Measurements from ENCODE around the gene TMIGD3. TPM values are rescaled to one million over a fixed set of nuclear protein-coding genes. Genes with fewer than 3 reads are reported as not detected.

TMIGD3 gene
- total RNA-seq, 1 experiment from 2014 or later, result not detected

GRCh38 chr1:111496398-111496797 lies 7.0 kb downstream of the TMIGD3 start:
- no peak for DNase-seq
- Histone ChIP-seq H3K4me1 (no peaks in the 10 kb centered on the region), H3K4me3 (no peak overlapping the region), H3K27me3 (peaks cover 3% of the 10 kb centered on the region; the same call in 1 of the 2 replicates), H3K27ac (no peak overlapping the region), H3K36me3 (no peaks in the 10 kb centered on the region), H3K9me3 (replicated peaks) (no peaks in the 10 kb centered on the region)

GRCh38 chr1:111491070-111491469 lies 12.4 kb downstream of the TMIGD3 start:
- no peak for DNase-seq
- Histone ChIP-seq H3K27me3 (peaks cover 7% of the 10 kb centered on the region; the same call in 1 of the 2 replicates), H3K4me1 (no peaks in the 10 kb centered on the region), H3K27ac (no peak overlapping the region), H3K36me3 (no peaks in the 10 kb centered on the region), H3K9me3 (replicated peaks) (no peaks in the 10 kb centered on the region), H3K4me3 (no peak overlapping the region)

- no peak for DNase-seq
- no peaks in the 10 kb centered on the region for H3K9me3 ChIP-seq (replicated peaks)
- no peaks in the 10 kb centered on the region for H3K36me3 ChIP-seq
These were observed 13.2 kb downstream of the TMIGD3 start for GRCh38 chr1:111490220-111490619.

GRCh38 chr1:111489604-111490003 lies 13.8 kb downstream of the TMIGD3 start:
- Histone ChIP-seq H3K36me3 (no peaks in the 10 kb centered on the region), H3K4me1 (no peaks in the 10 kb centered on the region), H3K4me3 (no peak overlapping the region), H3K27me3 (peaks cover 7% of the 10 kb centered on the region; the same call in 1 of the 2 replicates), H3K9me3 (replicated peaks) (no peaks in the 10 kb centered on the region), H3K27ac (no peak overlapping the region)
- no peak for DNase-seq

More at GRCh38 chr1:111490220-111490619, 13.2 kb downstream of the TMIGD3 start:
- H3K4me3 ChIP-seq, result no peak overlapping the region
- no peak overlapping the region for H3K27ac ChIP-seq
- H3K27me3 ChIP-seq, result peaks cover 7% of the 10 kb centered on the region; the same call in 1 of the 2 replicates
- no peaks in the 10 kb centered on the region for H3K4me1 ChIP-seq

- H3K27me3 ChIP-seq, result peaks cover 3% of the 10 kb centered on the region; the same call in 1 of the 2 replicates
- DNase-seq, result no peak
- no peak overlapping the region for H3K4me3 ChIP-seq
- H3K9me3 ChIP-seq (replicated peaks), result no peaks in the 10 kb centered on the region
- no peaks in the 10 kb centered on the region for H3K4me1 ChIP-seq
- H3K36me3 ChIP-seq, result no peaks in the 10 kb centered on the region
- no peak overlapping the region for H3K27ac ChIP-seq
These were observed 14.8 kb downstream of the TMIGD3 start for GRCh38 chr1:111488669-111489068.

- Histone ChIP-seq H3K27ac (no peak overlapping the region), H3K9me3 (replicated peaks) (no peaks in the 10 kb centered on the region), H3K27me3 (peaks cover 3% of the 10 kb centered on the region; the same call in 1 of the 2 replicates), H3K36me3 (no peaks in the 10 kb centered on the region), H3K4me3 (no peak overlapping the region), H3K4me1 (no peaks in the 10 kb centered on the region; the same call in 1 of the 2 replicates)
- DNase-seq, result no peak
These were observed 16.3 kb downstream of the TMIGD3 start for GRCh38 chr1:111487133-111487532.

- DNase-seq, result no peak
- Histone ChIP-seq H3K27ac (no peak overlapping the region), H3K9me3 (replicated peaks) (no peaks in the 10 kb centered on the region), H3K36me3 (no peaks in the 10 kb centered on the region), H3K4me3 (no peak overlapping the region), H3K4me1 (no peaks in the 10 kb centered on the region; the same call in 1 of the 2 replicates), H3K27me3 (peaks cover 3% of the 10 kb centered on the region; the same call in 1 of the 2 replicates)
These were observed 17.0 kb downstream of the TMIGD3 start for GRCh38 chr1:111486431-111486830.

GRCh38 chr1:111484391-111485026 lies 18.9 kb downstream of the TMIGD3 start:
- Histone ChIP-seq H3K27me3 (peaks cover 3% of the 10 kb centered on the region; the same call in 1 of the 2 replicates), H3K4me1 (no peaks in the 10 kb centered on the region; the same call in 1 of the 2 replicates), H3K9me3 (replicated peaks) (no peaks in the 10 kb centered on the region), H3K27ac (no peak overlapping the region), H3K36me3 (no peaks in the 10 kb centered on the region), H3K4me3 (no peak overlapping the region)
- no peak for DNase-seq

GRCh38 chr1:111483876-111484275 lies 19.6 kb downstream of the TMIGD3 start:
- H3K4me1 ChIP-seq, result no peaks in the 10 kb centered on the region; the same call in 1 of the 2 replicates
- no peak for DNase-seq
- no peaks in the 10 kb centered on the region for H3K9me3 ChIP-seq (replicated peaks)
- no peak overlapping the region for H3K27ac ChIP-seq
- H3K27me3 ChIP-seq, result peaks cover 3% of the 10 kb centered on the region; the same call in 1 of the 2 replicates
- H3K36me3 ChIP-seq, result no peaks in the 10 kb centered on the region
- H3K4me3 ChIP-seq, result no peak overlapping the region

GRCh38 chr1:111483166-111483565 lies 20.3 kb downstream of the TMIGD3 start:
- Histone ChIP-seq H3K36me3 (no peaks in the 10 kb centered on the region), H3K27ac (no peak overlapping the region)
- DNase-seq, result no peak

GRCh38 chr1:111481387-111482221 lies 21.8 kb downstream of the TMIGD3 start:
- H3K27ac ChIP-seq, result no peak overlapping the region
- H3K9me3 ChIP-seq (replicated peaks), result no peaks in the 10 kb centered on the region
- no peak overlapping the region for H3K4me3 ChIP-seq
- H3K27me3 ChIP-seq, result no peaks in the 10 kb centered on the region
- peak; percentile 86 to 95 for DNase-seq
- no peaks in the 10 kb centered on the region for H3K36me3 ChIP-seq
- H3K4me1 ChIP-seq, result no peaks in the 10 kb centered on the region; the same call in 1 of the 2 replicates

More at GRCh38 chr1:111483166-111483565, 20.3 kb downstream of the TMIGD3 start:
- Histone ChIP-seq H3K4me1 (no peaks in the 10 kb centered on the region; the same call in 1 of the 2 replicates), H3K27me3 (peaks cover 3% of the 10 kb centered on the region; the same call in 1 of the 2 replicates), H3K9me3 (replicated peaks) (no peaks in the 10 kb centered on the region), H3K4me3 (no peak overlapping the region)

GRCh38 chr1:111480674-111481073 lies 22.8 kb downstream of the TMIGD3 start:
- Histone ChIP-seq H3K27me3 (no peaks in the 10 kb centered on the region), H3K36me3 (no peaks in the 10 kb centered on the region), H3K4me3 (no peak overlapping the region), H3K9me3 (replicated peaks) (no peaks in the 10 kb centered on the region), H3K27ac (no peak overlapping the region), H3K4me1 (no peaks in the 10 kb centered on the region; the same call in 1 of the 2 replicates)
- no peak for DNase-seq

- Histone ChIP-seq H3K27me3 (no peaks in the 10 kb centered on the region), H3K36me3 (no peaks in the 10 kb centered on the region), H3K27ac (no peak overlapping the region), H3K4me1 (no peaks in the 10 kb centered on the region; the same call in 1 of the 2 replicates), H3K4me3 (no peak overlapping the region), H3K9me3 (replicated peaks) (no peaks in the 10 kb centered on the region)
- DNase-seq, result no peak
These were observed 26.6 kb downstream of the TMIGD3 start for GRCh38 chr1:111476761-111477309.

GRCh38 chr1:111476214-111476613 lies 27.2 kb downstream of the TMIGD3 start:
- 0 out of 2 replicates have a peak, but pooled peaks cover 3% of the 10 kb centered on the region for H3K36me3 ChIP-seq
- no peaks in the 10 kb centered on the region for H3K4me1 ChIP-seq
- no peaks in the 10 kb centered on the region for H3K27me3 ChIP-seq
- no peak for DNase-seq
- H3K9me3 ChIP-seq (replicated peaks), result no peaks in the 10 kb centered on the region
- no peak overlapping the region for H3K4me3 ChIP-seq
- H3K27ac ChIP-seq, result no peak overlapping the region

- Histone ChIP-seq H3K27me3 (no peaks in the 10 kb centered on the region), H3K9me3 (replicated peaks) (no peaks in the 10 kb centered on the region), H3K4me1 (no peaks in the 10 kb centered on the region), H3K36me3 (0 out of 2 replicates have a peak, but pooled peaks cover 3% of the 10 kb centered on the region), H3K4me3 (no peak overlapping the region), H3K27ac (no peak overlapping the region)
- no peak for DNase-seq
These were observed 27.7 kb downstream of the TMIGD3 start for GRCh38 chr1:111475701-111476100.
